ENCODE data around the gene RBM20.
A peak's percentile ranks its signal among the peaks of the same experiment; 100 is the strongest.
"Not testable (repeated sequence)": the region's sequence is repeated elsewhere in the genome, so short reads cannot be mapped to it uniquely, and the experiment has no call there.

Gene RBM20

GRCh38 chr10:110724116-110724921, 80.2 kb downstream of the RBM20 start:
- Histone ChIP-seq H3K27ac (ENCODE audit: low read length) (no peak overlapping the region), H3K9me3 (ENCODE audit: control insufficient read depth in 2 of 2, low read length in 2 of 2) (no peaks in the 10 kb centered on the region), H3K4me3 (ENCODE audit: low read length in 2 of 2) (no peak overlapping the region), H3K27me3 (ENCODE audit: control insufficient read depth in 1 of 2, insufficient read depth in 2 of 2, low read length in 2 of 2) (no peaks in the 10 kb centered on the region), H3K4me1 (ENCODE audit: control insufficient read depth, insufficient read depth, low read length) (no peaks in the 10 kb centered on the region), H3K9ac (ENCODE audit: low read length in 2 of 2) (no peak overlapping the region), H3K36me3 (ENCODE audit: control insufficient read depth in 2 of 2, insufficient read depth in 2 of 2, low read length in 2 of 2) (no peaks in the 10 kb centered on the region)

- Histone ChIP-seq H3K9ac (ENCODE audit: low read length in 2 of 2) (no peak overlapping the region), H3K27ac (ENCODE audit: low read length) (no peak overlapping the region), H3K27me3 (ENCODE audit: control insufficient read depth in 1 of 2, insufficient read depth in 2 of 2, low read length in 2 of 2) (no peaks in the 10 kb centered on the region), H3K4me3 (ENCODE audit: low read length in 2 of 2) (no peak overlapping the region), H3K36me3 (ENCODE audit: control insufficient read depth in 2 of 2, insufficient read depth in 2 of 2, low read length in 2 of 2) (no peaks in the 10 kb centered on the region), H3K4me1 (ENCODE audit: control insufficient read depth, insufficient read depth, low read length) (no peaks in the 10 kb centered on the region), H3K9me3 (ENCODE audit: control insufficient read depth in 2 of 2, low read length in 2 of 2) (no peaks in the 10 kb centered on the region)
Measured at GRCh38 chr10:110724937-110725336, 80.8 kb downstream of the RBM20 start.

- no peak overlapping the region for H3K9ac ChIP-seq (ENCODE audit: low read length in 2 of 2)
- H3K4me1 ChIP-seq (ENCODE audit: control insufficient read depth, insufficient read depth, low read length), result no peaks in the 10 kb centered on the region
- no peak overlapping the region for H3K27ac ChIP-seq (ENCODE audit: low read length)
Measured at GRCh38 chr10:110725801-110726630, 81.9 kb downstream of the RBM20 start.

GRCh38 chr10:110727785-110728184, 83.6 kb downstream of the RBM20 start:
- H3K9me3 ChIP-seq (ENCODE audit: control insufficient read depth in 2 of 2, low read length in 2 of 2); H3K4me1 ChIP-seq (ENCODE audit: control insufficient read depth, insufficient read depth, low read length); H3K9ac ChIP-seq (ENCODE audit: low read length in 2 of 2); H3K36me3 ChIP-seq (ENCODE audit: control insufficient read depth in 2 of 2, insufficient read depth in 2 of 2, low read length in 2 of 2); H3K4me3 ChIP-seq (ENCODE audit: low read length in 2 of 2); H3K27me3 ChIP-seq (ENCODE audit: control insufficient read depth in 1 of 2, insufficient read depth in 2 of 2, low read length in 2 of 2); H3K27ac ChIP-seq (ENCODE audit: low read length): not testable (repeated sequence)

More at GRCh38 chr10:110725801-110726630, 81.9 kb downstream of the RBM20 start:
- peaks cover 0 to 4% of the 10 kb centered on the region in 2 donors for H3K27me3 ChIP-seq (ENCODE audit: control insufficient read depth in 1 of 2, insufficient read depth in 2 of 2, low read length in 2 of 2)
- no peaks in the 10 kb centered on the region for H3K9me3 ChIP-seq (ENCODE audit: control insufficient read depth in 2 of 2, low read length in 2 of 2)
- no peaks in the 10 kb centered on the region for H3K36me3 ChIP-seq (ENCODE audit: control insufficient read depth in 2 of 2, insufficient read depth in 2 of 2, low read length in 2 of 2)
- H3K4me3 ChIP-seq (ENCODE audit: low read length in 2 of 2), result no peak overlapping the region

- H3K27ac ChIP-seq (ENCODE audit: low read length), result no peak overlapping the region
- H3K9me3 ChIP-seq (ENCODE audit: control insufficient read depth in 2 of 2, low read length in 2 of 2), result no peaks in the 10 kb centered on the region
- no peaks in the 10 kb centered on the region for H3K4me1 ChIP-seq (ENCODE audit: control insufficient read depth, insufficient read depth, low read length)
- H3K4me3 ChIP-seq (ENCODE audit: low read length in 2 of 2), result no peak overlapping the region
- H3K27me3 ChIP-seq (ENCODE audit: control insufficient read depth in 1 of 2, insufficient read depth in 2 of 2, low read length in 2 of 2), result peaks cover 3 to 4% of the 10 kb centered on the region in 2 donors
- H3K36me3 ChIP-seq (ENCODE audit: control insufficient read depth in 2 of 2, insufficient read depth in 2 of 2, low read length in 2 of 2), result no peaks in the 10 kb centered on the region
- no peak overlapping the region for H3K9ac ChIP-seq (ENCODE audit: low read length in 2 of 2)
Measured at GRCh38 chr10:110730345-110731050, 86.4 kb downstream of the RBM20 start.

GRCh38 chr10:110733218-110733952, 89.2 kb downstream of the RBM20 start:
- no peaks in the 10 kb centered on the region for H3K4me1 ChIP-seq (ENCODE audit: control insufficient read depth, insufficient read depth, low read length)
- peak overlapping the region; percentile 14 to 69 for H3K4me3 ChIP-seq (ENCODE audit: low read length in 2 of 2)
- H3K27me3 ChIP-seq (ENCODE audit: control insufficient read depth in 1 of 2, insufficient read depth in 2 of 2, low read length in 2 of 2), result peaks cover 3 to 4% of the 10 kb centered on the region in 2 donors
- H3K36me3 ChIP-seq (ENCODE audit: control insufficient read depth in 2 of 2, insufficient read depth in 2 of 2, low read length in 2 of 2), result no peaks in the 10 kb centered on the region
- H3K27ac ChIP-seq (ENCODE audit: low read length), result no peak overlapping the region
- no peaks in the 10 kb centered on the region for H3K9me3 ChIP-seq (ENCODE audit: control insufficient read depth in 2 of 2, low read length in 2 of 2)
- no peak overlapping the region for H3K9ac ChIP-seq (ENCODE audit: low read length in 2 of 2)

- H3K27ac ChIP-seq (ENCODE audit: low read length), result no peak overlapping the region
Measured at GRCh38 chr10:110735620-110736027, 91.5 kb downstream of the RBM20 start.

GRCh38 chr10:110737886-110738634, 93.9 kb downstream of the RBM20 start:
- no peak overlapping the region for H3K9ac ChIP-seq (ENCODE audit: low read length in 2 of 2)
- H3K9me3 ChIP-seq (ENCODE audit: control insufficient read depth in 2 of 2, low read length in 2 of 2), result no peaks in the 10 kb centered on the region
- H3K4me3 ChIP-seq (ENCODE audit: low read length in 2 of 2), result no peak overlapping the region
- no peaks in the 10 kb centered on the region for H3K27me3 ChIP-seq (ENCODE audit: control insufficient read depth in 1 of 2, insufficient read depth in 2 of 2, low read length in 2 of 2)
- no peak overlapping the region for H3K27ac ChIP-seq (ENCODE audit: low read length)
- no peaks in the 10 kb centered on the region for H3K36me3 ChIP-seq (ENCODE audit: control insufficient read depth in 2 of 2, insufficient read depth in 2 of 2, low read length in 2 of 2)
- no peaks in the 10 kb centered on the region for H3K4me1 ChIP-seq (ENCODE audit: control insufficient read depth, insufficient read depth, low read length)

More at GRCh38 chr10:110735620-110736027, 91.5 kb downstream of the RBM20 start:
- Histone ChIP-seq H3K36me3 (ENCODE audit: control insufficient read depth in 2 of 2, insufficient read depth in 2 of 2, low read length in 2 of 2) (no peaks in the 10 kb centered on the region), H3K27me3 (ENCODE audit: control insufficient read depth in 1 of 2, insufficient read depth in 2 of 2, low read length in 2 of 2) (peaks cover 0 to 3% of the 10 kb centered on the region in 2 donors), H3K9ac (ENCODE audit: low read length in 2 of 2) (no peak overlapping the region), H3K4me1 (ENCODE audit: control insufficient read depth, insufficient read depth, low read length) (no peaks in the 10 kb centered on the region), H3K4me3 (ENCODE audit: low read length in 2 of 2) (no peak overlapping the region), H3K9me3 (ENCODE audit: control insufficient read depth in 2 of 2, low read length in 2 of 2) (no peaks in the 10 kb centered on the region)

- Histone ChIP-seq H3K27me3 (ENCODE audit: control insufficient read depth in 1 of 2, insufficient read depth in 2 of 2, low read length in 2 of 2) (no peaks in the 10 kb centered on the region), H3K9ac (ENCODE audit: low read length in 2 of 2) (no peak overlapping the region), H3K36me3 (ENCODE audit: control insufficient read depth in 2 of 2, insufficient read depth in 2 of 2, low read length in 2 of 2) (no peaks in the 10 kb centered on the region), H3K27ac (ENCODE audit: low read length) (no peak overlapping the region), H3K9me3 (ENCODE audit: control insufficient read depth in 2 of 2, low read length in 2 of 2) (no peaks in the 10 kb centered on the region), H3K4me3 (ENCODE audit: low read length in 2 of 2) (no peak overlapping the region), H3K4me1 (ENCODE audit: control insufficient read depth, insufficient read depth, low read length) (no peaks in the 10 kb centered on the region)
Measured at GRCh38 chr10:110739811-110740271, 95.7 kb downstream of the RBM20 start.
